Activated CD4-positive, alpha-beta T cell treated with anti-CD3 and anti-CD28 coated beads, Interleukin-2, amount 10 ng/mL, durations not matched to agents 7 days and 5 days (primary cell): Measurements from ENCODE around the gene DGKB. TPM values are rescaled to one million over a fixed set of nuclear protein-coding genes. Genes with fewer than 3 reads are reported as not detected.

ENCODE experiments used
- CTCF ChIA-PET: fragments of 350-600 bp; sonication (Branson Sonifier 250); formaldehyde crosslinking; loops from one replicate; lab custom pipeline; 2021; ENCODE audit warnings: antibody characterized with exemption; lab: Charles Lee
- POLR2A ChIA-PET: fragments of 350-600 bp; sonication (Branson Sonifier 250); formaldehyde crosslinking; loops from one replicate; lab custom pipeline; 2021; ENCODE audit warnings: antibody characterized with exemption; lab: Charles Lee
- DNase-seq: peaks from one replicate; pipeline ENCODE4 v3.0.0-alpha.2; 2020
- H3K27ac Mint-ChIP-seq: one replicate; pipeline ENCODE4 v1.8.0; 2021; ENCODE audit warnings: mild to moderate bottlenecking, moderate library complexity, mixed read lengths
- H3K27me3 Mint-ChIP-seq: one replicate; pipeline ENCODE4 v1.8.0; 2021; ENCODE audit warnings: mixed read lengths
- H3K36me3 Mint-ChIP-seq: one replicate; pipeline ENCODE4 v1.8.0; 2021; ENCODE audit warnings: low read depth, mixed read lengths
- H3K4me1 Mint-ChIP-seq: one replicate; pipeline ENCODE4 v1.8.0; 2021; ENCODE audit warnings: mixed read lengths
- H3K4me3 Mint-ChIP-seq: one replicate; pipeline ENCODE4 v1.8.0; 2021; ENCODE audit warnings: mild to moderate bottlenecking, moderate library complexity, mixed read lengths
- H3K9me3 Mint-ChIP-seq: one replicate; pipeline ENCODE4 v1.8.0; 2021; ENCODE audit warnings: mixed read lengths
- total RNA-seq, 2 experiments: library from RNA; stranded (reverse); gene quantifications; one replicate each; pipeline ENCODE4 v1.2.3, GENCODE V29; 2021

The DGKB gene
- total RNA-seq: not detected

GRCh38 chr7:14902589-14903067, at the start of gene DGKB:
DGKB (minus strand) TSS chr7:14902751.
- DNase-seq: no peak
- Mint-ChIP-seq H3K27ac (no peak within 1 kb of the TSS), H3K27me3 (no peaks in the 10 kb centered on the region)

GRCh38 chr7:14950013-14950412, 47.5 kb upstream of the DGKB start:
- H3K4me3 Mint-ChIP-seq: no peak overlapping the region
- no peak for DNase-seq
- ChIA-PET POLR2A (no interaction called here), CTCF (no interaction called here)
- no peaks in the 10 kb centered on the region for H3K36me3 Mint-ChIP-seq
- no peaks in the 10 kb centered on the region for H3K4me1 Mint-ChIP-seq
- no peak overlapping the region for H3K27ac Mint-ChIP-seq
- H3K9me3 Mint-ChIP-seq: no peaks in the 10 kb centered on the region
- no peaks in the 10 kb centered on the region for H3K27me3 Mint-ChIP-seq

More at GRCh38 chr7:14902589-14903067, at the start of gene DGKB:
- Mint-ChIP-seq H3K9me3 (no peaks in the 10 kb centered on the region), H3K36me3 (no peaks in the 10 kb centered on the region), H3K4me1 (no peaks in the 10 kb centered on the region), H3K4me3 (no peak within 1 kb of the TSS)
- POLR2A ChIA-PET: no interaction called here
- CTCF ChIA-PET: no interaction called here

- CTCF ChIA-PET: no interaction called here
- H3K27me3 Mint-ChIP-seq: no peaks in the 10 kb centered on the region
- no peak for DNase-seq
- POLR2A ChIA-PET: no interaction called here
- no peaks in the 10 kb centered on the region for H3K9me3 Mint-ChIP-seq
- H3K27ac Mint-ChIP-seq: no peak overlapping the region
- no peak overlapping the region for H3K4me3 Mint-ChIP-seq
- H3K36me3 Mint-ChIP-seq: no peaks in the 10 kb centered on the region
- no peaks in the 10 kb centered on the region for H3K4me1 Mint-ChIP-seq
Measured at GRCh38 chr7:14938181-14938580, 35.6 kb upstream of the DGKB start.

GRCh38 chr7:14937581-14937980, 35.0 kb upstream of the DGKB start:
- ChIA-PET CTCF (no interaction called here), POLR2A (no interaction called here)
- no peaks in the 10 kb centered on the region for H3K4me1 Mint-ChIP-seq
- no peaks in the 10 kb centered on the region for H3K36me3 Mint-ChIP-seq
- no peak overlapping the region for H3K27ac Mint-ChIP-seq
- H3K27me3 Mint-ChIP-seq: no peaks in the 10 kb centered on the region
- H3K9me3 Mint-ChIP-seq: no peaks in the 10 kb centered on the region
- no peak for DNase-seq
- no peak overlapping the region for H3K4me3 Mint-ChIP-seq

- no peaks in the 10 kb centered on the region for H3K4me1 Mint-ChIP-seq
- DNase-seq: no peak
- no peaks in the 10 kb centered on the region for H3K36me3 Mint-ChIP-seq
- no peaks in the 10 kb centered on the region for H3K9me3 Mint-ChIP-seq
- H3K27me3 Mint-ChIP-seq: no peaks in the 10 kb centered on the region
- no peak overlapping the region for H3K4me3 Mint-ChIP-seq
- POLR2A ChIA-PET: interaction anchor here (0.7 kb wide), 1 partner anchor 536 kb away, joined by 5 read pairs; no protein-coding TSS in a partner anchor
- no peak overlapping the region for H3K27ac Mint-ChIP-seq
- CTCF ChIA-PET: no interaction called here
Measured at GRCh38 chr7:14936554-14936953, 34.0 kb upstream of the DGKB start.

GRCh38 chr7:14934839-14935238, 32.3 kb upstream of the DGKB start:
- POLR2A ChIA-PET: no interaction called here
- H3K9me3 Mint-ChIP-seq: no peaks in the 10 kb centered on the region
- no peaks in the 10 kb centered on the region for H3K36me3 Mint-ChIP-seq
- CTCF ChIA-PET: no interaction called here
- DNase-seq: no peak
- no peak overlapping the region for H3K27ac Mint-ChIP-seq
- H3K27me3 Mint-ChIP-seq: no peaks in the 10 kb centered on the region
- no peaks in the 10 kb centered on the region for H3K4me1 Mint-ChIP-seq
- H3K4me3 Mint-ChIP-seq: no peak overlapping the region

GRCh38 chr7:14931511-14932215, 29.1 kb upstream of the DGKB start:
- DNase-seq: no peak
- ChIA-PET CTCF (no interaction called here), POLR2A (no interaction called here)
- Mint-ChIP-seq H3K27ac (no peak overlapping the region), H3K27me3 (no peaks in the 10 kb centered on the region), H3K4me3 (no peak overlapping the region), H3K4me1 (no peaks in the 10 kb centered on the region), H3K36me3 (no peaks in the 10 kb centered on the region), H3K9me3 (no peaks in the 10 kb centered on the region)

GRCh38 chr7:14924398-14924797, 21.8 kb upstream of the DGKB start:
- Mint-ChIP-seq H3K36me3 (no peaks in the 10 kb centered on the region), H3K4me1 (no peaks in the 10 kb centered on the region), H3K27me3 (no peaks in the 10 kb centered on the region), H3K9me3 (peaks cover 5% of the 10 kb centered on the region), H3K27ac (no peak overlapping the region), H3K4me3 (no peak overlapping the region)
- CTCF ChIA-PET: no interaction called here
- POLR2A ChIA-PET: no interaction called here
- no peak for DNase-seq

- Mint-ChIP-seq H3K27me3 (no peaks in the 10 kb centered on the region), H3K4me1 (no peaks in the 10 kb centered on the region), H3K27ac (no peak overlapping the region), H3K4me3 (no peak overlapping the region), H3K9me3 (peaks cover 3% of the 10 kb centered on the region), H3K36me3 (no peaks in the 10 kb centered on the region)
- POLR2A ChIA-PET: no interaction called here
- DNase-seq: no peak
- CTCF ChIA-PET: no interaction called here
Measured at GRCh38 chr7:14911077-14911476, 8.5 kb upstream of the DGKB start.

- H3K27me3 Mint-ChIP-seq: no peaks in the 10 kb centered on the region
- ChIA-PET POLR2A (no interaction called here), CTCF (no interaction called here)
- no peaks in the 10 kb centered on the region for H3K4me1 Mint-ChIP-seq
- no peak overlapping the region for H3K4me3 Mint-ChIP-seq
- DNase-seq: no peak
- H3K27ac Mint-ChIP-seq: no peak overlapping the region
- peaks cover 2% of the 10 kb centered on the region for H3K9me3 Mint-ChIP-seq
- no peaks in the 10 kb centered on the region for H3K36me3 Mint-ChIP-seq
Measured at GRCh38 chr7:14908697-14909096, 6.1 kb upstream of the DGKB start.

GRCh38 chr7:14905764-14906163, 3.2 kb upstream of the DGKB start:
- CTCF ChIA-PET: no interaction called here
- no peaks in the 10 kb centered on the region for H3K27me3 Mint-ChIP-seq
- POLR2A ChIA-PET: no interaction called here
- H3K36me3 Mint-ChIP-seq: no peaks in the 10 kb centered on the region
- H3K27ac Mint-ChIP-seq: no peak overlapping the region
- no peak for DNase-seq
- no peaks in the 10 kb centered on the region for H3K9me3 Mint-ChIP-seq
- no peaks in the 10 kb centered on the region for H3K4me1 Mint-ChIP-seq
- no peak overlapping the region for H3K4me3 Mint-ChIP-seq

GRCh38 chr7:14900051-14900450, 2.5 kb downstream of the DGKB start:
- Mint-ChIP-seq H3K36me3 (no peaks in the 10 kb centered on the region), H3K4me3 (no peak overlapping the region), H3K4me1 (no peaks in the 10 kb centered on the region), H3K9me3 (no peaks in the 10 kb centered on the region), H3K27me3 (no peaks in the 10 kb centered on the region), H3K27ac (no peak overlapping the region)
- DNase-seq: no peak
- CTCF ChIA-PET: interaction anchor here (1.2 kb wide), 1 partner anchor 8 kb away, joined by 4 read pairs; no protein-coding TSS in a partner anchor
- POLR2A ChIA-PET: no interaction called here

- Mint-ChIP-seq H3K4me1 (no peaks in the 10 kb centered on the region), H3K27ac (no peak overlapping the region), H3K9me3 (no peaks in the 10 kb centered on the region), H3K27me3 (no peaks in the 10 kb centered on the region), H3K4me3 (no peak overlapping the region), H3K36me3 (no peaks in the 10 kb centered on the region)
- no peak for DNase-seq
- ChIA-PET CTCF (no interaction called here), POLR2A (no interaction called here)
Measured at GRCh38 chr7:14899030-14899429, 3.5 kb downstream of the DGKB start.

GRCh38 chr7:14896461-14896860, 6.1 kb downstream of the DGKB start:
- Mint-ChIP-seq H3K36me3 (no peaks in the 10 kb centered on the region), H3K27ac (no peak overlapping the region), H3K4me3 (no peak overlapping the region), H3K27me3 (no peaks in the 10 kb centered on the region), H3K4me1 (no peaks in the 10 kb centered on the region), H3K9me3 (no peaks in the 10 kb centered on the region)
- ChIA-PET POLR2A (no interaction called here), CTCF (no interaction called here)
- no peak for DNase-seq
